GM19397 (cell line): ENCODE data around the gene KCNAB1.

ENCODE experiments used
- ATAC-seq: cut with Tn5 transposase; IDR thresholded peaks from one replicate; pipeline ENCODE4 v1.9.1; 2021; ENCODE audit warnings: mild to moderate bottlenecking, moderate library complexity; ENCODE audit not compliant: unreplicated experiment

The KCNAB1 gene

GRCh38 chr3:156307704-156308103, 187.3 kb downstream of the KCNAB1 start:
- ATAC-seq = no peak

GRCh38 chr3:156311431-156311830, 191.1 kb downstream of the KCNAB1 start:
- no peak for ATAC-seq

- ATAC-seq = no peak
Measured at GRCh38 chr3:156311930-156312329, 191.6 kb downstream of the KCNAB1 start.

GRCh38 chr3:156316076-156316475, 195.7 kb downstream of the KCNAB1 start:
- no peak for ATAC-seq

GRCh38 chr3:156317462-156318074, 197.2 kb downstream of the KCNAB1 start:
- no peak for ATAC-seq

- ATAC-seq = no peak
Measured at GRCh38 chr3:156321945-156322344, 201.6 kb downstream of the KCNAB1 start.

GRCh38 chr3:156323466-156323865, 203.1 kb downstream of the KCNAB1 start:
- ATAC-seq = no peak

- ATAC-seq = no peak
Measured at GRCh38 chr3:156330415-156330814, 210.0 kb downstream of the KCNAB1 start.

GRCh38 chr3:156332304-156332703, 211.9 kb downstream of the KCNAB1 start:
- ATAC-seq = no peak

GRCh38 chr3:156334841-156335545, 214.6 kb downstream of the KCNAB1 start:
- ATAC-seq = no peak

- no peak for ATAC-seq
Measured at GRCh38 chr3:156339491-156339890, 219.1 kb downstream of the KCNAB1 start.

- ATAC-seq = no peak
Measured at GRCh38 chr3:156341332-156341731, 221.0 kb downstream of the KCNAB1 start.

- ATAC-seq = peak; percentile 98
Measured at GRCh38 chr3:156341831-156342416, 221.5 kb downstream of the KCNAB1 start.

- ATAC-seq = no peak
Measured at GRCh38 chr3:156344215-156344614, 223.8 kb downstream of the KCNAB1 start.

GRCh38 chr3:156349111-156349510, 228.7 kb downstream of the KCNAB1 start:
- ATAC-seq = no peak

GRCh38 chr3:156349978-156350377, 229.6 kb downstream of the KCNAB1 start:
- ATAC-seq = no peak

- ATAC-seq = no peak
Measured at GRCh38 chr3:156350781-156351180, 230.4 kb downstream of the KCNAB1 start.

GRCh38 chr3:156351783-156352182, 231.4 kb downstream of the KCNAB1 start:
- ATAC-seq = no peak

GRCh38 chr3:156352728-156353127, 232.3 kb downstream of the KCNAB1 start:
- no peak for ATAC-seq

- no peak for ATAC-seq
Measured at GRCh38 chr3:156353563-156353962, 233.2 kb downstream of the KCNAB1 start.

- no peak for ATAC-seq
Measured at GRCh38 chr3:156356537-156357363, 236.4 kb downstream of the KCNAB1 start.
